Loucy (cell line): ENCODE measurements around the gene FMNL2.

Source experiments
- CTCF ChIP-seq: fragments of 200-600 bp; sonication (generic); conservative IDR thresholded peaks from 2 replicates; pipeline ENCODE4 v1.5.1; 2014; ENCODE audit warnings: mild to moderate bottlenecking, antibody characterized with exemption, low read length
- EZH2phosphoT487 ChIP-seq: fragments of 200-600 bp; IDR thresholded peaks from 2 replicates; pipeline ENCODE4 v1.6.1; 2018; ENCODE audit warnings: antibody characterized with exemption, mild to moderate bottlenecking, moderate library complexity, borderline replicate concordance

- TF ChIP-seq CTCF = no peak
- no peak for TF ChIP-seq EZH2phosphoT487
Observed at GRCh38 chr2:152578573-152578972, 243.6 kb downstream of the FMNL2 start.
